MM.1S (cell line): ENCODE measurements around the gene ARSA.
A peak's percentile ranks its signal among the peaks of the same experiment; 100 is the strongest.

ENCODE experiments used
- DNase-seq: peaks from one replicate; pipeline ENCODE4 v3.0.0-alpha.2; 2015
- H2AFZ ChIP-seq: fragments of 300-600 bp; sonication (generic); 2 replicates; pipeline ENCODE4 v1.6.0; 2016; ENCODE audit warnings: antibody characterized with exemption, low read length
- H3F3A ChIP-seq: fragments of 300-600 bp; sonication (generic); 2 replicates; pipeline ENCODE4 v1.6.1; 2016; ENCODE audit warnings: mild to moderate bottlenecking, antibody characterized with exemption, low read length, moderate library complexity, mixed read lengths; ENCODE audit not compliant: insufficient read depth
- H3K27ac ChIP-seq: fragments of 300-600 bp; sonication (generic); 2 replicates; pipeline ENCODE4 v1.5.1; 2016; ENCODE audit warnings: mild to moderate bottlenecking, low read length
- H3K27me3 ChIP-seq: fragments of 300-600 bp; sonication (generic); replicated peaks from 2 replicates; pipeline ENCODE4 v1.6.0; 2016; ENCODE audit warnings: low read length; ENCODE audit not compliant: insufficient read depth
- H3K36me3 ChIP-seq: fragments of 300-600 bp; sonication (generic); replicated peaks from 2 replicates; pipeline ENCODE4 v1.6.1; 2016; ENCODE audit warnings: mild to moderate bottlenecking, low read length, mixed read lengths; ENCODE audit not compliant: insufficient read depth
- H3K4me1 ChIP-seq: fragments of 300-600 bp; sonication (generic); 2 replicates; pipeline ENCODE4 v1.6.1; 2016; ENCODE audit warnings: low read length, mixed read lengths
- H3K4me2 ChIP-seq: fragments of 300-600 bp; sonication (generic); 2 replicates; pipeline ENCODE4 v1.6.0; 2016; ENCODE audit warnings: low read depth, low read length
- H3K4me3 ChIP-seq: fragments of 300-600 bp; sonication (generic); 2 replicates; pipeline ENCODE4 v1.5.1; 2016; ENCODE audit warnings: low read length, mixed read lengths
- H3K79me2 ChIP-seq: fragments of 300-600 bp; sonication (generic); 2 replicates; pipeline ENCODE4 v1.6.1; 2016; ENCODE audit warnings: mixed run types, low read length, mixed read lengths
- H3K9ac ChIP-seq: fragments of 300-600 bp; sonication (generic); 2 replicates; pipeline ENCODE4 v1.6.1; 2016; ENCODE audit warnings: low read length, mixed read lengths
- H3K9me2 ChIP-seq: fragments of 300-600 bp; sonication (generic); replicated peaks from 2 replicates; pipeline ENCODE4 v1.6.1; 2016; ENCODE audit warnings: mild to moderate bottlenecking, low read length, mixed read lengths; ENCODE audit not compliant: insufficient read depth
- H3K9me3 ChIP-seq: fragments of 300-600 bp; sonication (generic); replicated peaks from 2 replicates; pipeline ENCODE4 v1.6.1; 2016; ENCODE audit warnings: mild to moderate bottlenecking, low read length, mixed read lengths; ENCODE audit not compliant: insufficient read depth
- H4K20me1 ChIP-seq: fragments of 300-600 bp; sonication (generic); 2 replicates; pipeline ENCODE4 v1.6.1; 2016; ENCODE audit warnings: mild to moderate bottlenecking, low read length, moderate library complexity, mixed read lengths; ENCODE audit not compliant: insufficient read depth
- CTCF ChIP-seq: fragments of 300-600 bp; sonication (generic); IDR thresholded peaks from 2 replicates; pipeline ENCODE4 v1.5.1; 2016; ENCODE audit warnings: antibody characterized with exemption, low read length, mixed read lengths
- EZH2 ChIP-seq: fragments of 300-600 bp; sonication (generic); optimal IDR thresholded peaks from 2 replicates; pipeline ENCODE3; 2017; ENCODE audit warnings: low read depth, mild to moderate bottlenecking, antibody characterized with exemption, low read length, mixed read lengths
- EZH2phosphoT487 ChIP-seq: fragments of 300-600 bp; sonication (generic); IDR thresholded peaks from 2 replicates; pipeline ENCODE4 v1.6.1; 2018; ENCODE audit warnings: antibody characterized with exemption, low read length

Gene ARSA

GRCh38 chr22:50613291-50613981 is 14.5 kb downstream of the ARSA start:
- H4K20me1 ChIP-seq = no peaks in the 10 kb centered on the region
- no peaks in the 10 kb centered on the region for H3K9me3 ChIP-seq
- H3K27me3 ChIP-seq = peaks cover 58% of the 10 kb centered on the region
- no peak overlapping the region for H3K27ac ChIP-seq
- H3K4me1 ChIP-seq = no peaks in the 10 kb centered on the region
- no peaks in the 10 kb centered on the region for H3K36me3 ChIP-seq
- no peak overlapping the region for H3K4me3 ChIP-seq
- H3K79me2 ChIP-seq = no peaks in the 10 kb centered on the region
- no peak for DNase-seq
- no peaks in the 10 kb centered on the region for H3K9me2 ChIP-seq
- H3F3A ChIP-seq = no peaks in the 10 kb centered on the region
- H2AFZ ChIP-seq = no peak overlapping the region
- no peak overlapping the region for H3K9ac ChIP-seq
- H3K4me2 ChIP-seq = no peak overlapping the region
- TF ChIP-seq EZH2phosphoT487 (no peak), CTCF (no peak), EZH2 (no peak)

GRCh38 chr22:50612528-50613221 is 15.3 kb downstream of the ARSA start:
- Histone ChIP-seq H2AFZ (0 out of 2 replicates have a peak overlapping the region, but pooled peaks have one; percentile 23), H3K4me2 (no peak overlapping the region), H3K27ac (no peak overlapping the region), H3F3A (no peaks in the 10 kb centered on the region), H4K20me1 (no peaks in the 10 kb centered on the region), H3K9me3 (no peaks in the 10 kb centered on the region), H3K36me3 (no peaks in the 10 kb centered on the region), H3K27me3 (peaks cover 64% of the 10 kb centered on the region), H3K9me2 (no peaks in the 10 kb centered on the region), H3K4me3 (no peak overlapping the region), H3K4me1 (no peaks in the 10 kb centered on the region), H3K9ac (no peak overlapping the region), H3K79me2 (no peaks in the 10 kb centered on the region)
- DNase-seq = no peak
- TF ChIP-seq CTCF (no peak), EZH2phosphoT487 (no peak)

- no peaks in the 10 kb centered on the region for H3F3A ChIP-seq
- no peaks in the 10 kb centered on the region for H4K20me1 ChIP-seq
- TF ChIP-seq CTCF (no peak), EZH2 (no peak), EZH2phosphoT487 (no peak)
- no peak overlapping the region for H2AFZ ChIP-seq
- H3K9me3 ChIP-seq = no peaks in the 10 kb centered on the region
- no peak overlapping the region for H3K4me3 ChIP-seq
- no peaks in the 10 kb centered on the region for H3K36me3 ChIP-seq
- H3K4me2 ChIP-seq = no peak overlapping the region
- no peak for DNase-seq
- no peaks in the 10 kb centered on the region for H3K79me2 ChIP-seq
- no peak overlapping the region for H3K9ac ChIP-seq
- no peak overlapping the region for H3K27ac ChIP-seq
- H3K9me2 ChIP-seq = no peaks in the 10 kb centered on the region
- H3K27me3 ChIP-seq = peaks cover 70% of the 10 kb centered on the region
- H3K4me1 ChIP-seq = no peaks in the 10 kb centered on the region
Observed at GRCh38 chr22:50612168-50612527, 15.8 kb downstream of the ARSA start.
